KOPT-K1 (cell line): ENCODE data around the gene THSD7A.

Source experiments
- H3K27ac ChIP-seq: fragments of 200-600 bp; sonication (generic); 2 replicates; pipeline ENCODE4 v1.5.1; 2016; ENCODE audit warnings: antibody characterized with exemption, mild to moderate bottlenecking, low read depth, low read length; ENCODE audit not compliant: poor library complexity, severe bottlenecking
- H3K36me3 ChIP-seq: fragments of 200-600 bp; sonication (generic); 2 replicates; pipeline ENCODE4 v1.5.1; 2017; ENCODE audit warnings: antibody characterized with exemption, mild to moderate bottlenecking, low read length, moderate library complexity; ENCODE audit not compliant: insufficient read depth
- H3K9me3 ChIP-seq: fragments of 200-600 bp; sonication (generic); 2 replicates; pipeline ENCODE4 v1.5.1; 2017; ENCODE audit warnings: antibody characterized with exemption, low read length, mild to moderate bottlenecking; ENCODE audit not compliant: insufficient read depth, poor library complexity, severe bottlenecking

Gene THSD7A

GRCh38 chr7:11428877-11429581, 403.0 kb downstream of the THSD7A start:
- Histone ChIP-seq H3K27ac (no peak overlapping the region), H3K36me3 (no peaks in the 10 kb centered on the region), H3K9me3 (no peaks in the 10 kb centered on the region)

GRCh38 chr7:11427686-11428273, 404.2 kb downstream of the THSD7A start:
- Histone ChIP-seq H3K27ac (no peak overlapping the region), H3K9me3 (no peaks in the 10 kb centered on the region), H3K36me3 (no peaks in the 10 kb centered on the region)

- H3K9me3 ChIP-seq: peaks cover 11% of the 10 kb centered on the region
- H3K27ac ChIP-seq: no peak overlapping the region
- no peaks in the 10 kb centered on the region for H3K36me3 ChIP-seq
These were observed 408.0 kb downstream of the THSD7A start for GRCh38 chr7:11424006-11424405.

- Histone ChIP-seq H3K27ac (no peak overlapping the region), H3K9me3 (peaks cover 11% of the 10 kb centered on the region), H3K36me3 (no peaks in the 10 kb centered on the region)
These were observed 411.9 kb downstream of the THSD7A start for GRCh38 chr7:11420049-11420448.

- Histone ChIP-seq H3K9me3 (peaks cover 16% of the 10 kb centered on the region), H3K36me3 (no peaks in the 10 kb centered on the region), H3K27ac (no peak overlapping the region)
These were observed 415.1 kb downstream of the THSD7A start for GRCh38 chr7:11416641-11417458.

- Histone ChIP-seq H3K36me3 (no peaks in the 10 kb centered on the region), H3K27ac (no peak overlapping the region), H3K9me3 (peaks cover 5% of the 10 kb centered on the region)
These were observed 416.9 kb downstream of the THSD7A start for GRCh38 chr7:11415101-11415500.

- Histone ChIP-seq H3K36me3 (no peaks in the 10 kb centered on the region), H3K27ac (no peak overlapping the region), H3K9me3 (peaks cover 5% of the 10 kb centered on the region)
These were observed 418.1 kb downstream of the THSD7A start for GRCh38 chr7:11413901-11414300.

- no peak overlapping the region for H3K27ac ChIP-seq
- H3K9me3 ChIP-seq: peaks cover 5% of the 10 kb centered on the region
- H3K36me3 ChIP-seq: no peaks in the 10 kb centered on the region
These were observed 420.0 kb downstream of the THSD7A start for GRCh38 chr7:11412036-11412435.

GRCh38 chr7:11410656-11411644, 421.0 kb downstream of the THSD7A start:
- H3K9me3 ChIP-seq: peaks cover 5% of the 10 kb centered on the region
- H3K36me3 ChIP-seq: no peaks in the 10 kb centered on the region
- H3K27ac ChIP-seq: no peak overlapping the region

GRCh38 chr7:11404355-11404754, 427.6 kb downstream of the THSD7A start:
- H3K27ac ChIP-seq: no peak overlapping the region
- H3K36me3 ChIP-seq: no peaks in the 10 kb centered on the region
- no peaks in the 10 kb centered on the region for H3K9me3 ChIP-seq

- H3K27ac ChIP-seq: no peak overlapping the region
- no peaks in the 10 kb centered on the region for H3K9me3 ChIP-seq
- no peaks in the 10 kb centered on the region for H3K36me3 ChIP-seq
These were observed 428.2 kb downstream of the THSD7A start for GRCh38 chr7:11403781-11404180.

- Histone ChIP-seq H3K36me3 (no peaks in the 10 kb centered on the region), H3K9me3 (no peaks in the 10 kb centered on the region)
These were observed 437.6 kb downstream of the THSD7A start for GRCh38 chr7:11394438-11394837.

GRCh38 chr7:11379641-11380040, 452.4 kb downstream of the THSD7A start:
- no peaks in the 10 kb centered on the region for H3K9me3 ChIP-seq
- H3K36me3 ChIP-seq: no peaks in the 10 kb centered on the region
- no peak overlapping the region for H3K27ac ChIP-seq

More at GRCh38 chr7:11394438-11394837, 437.6 kb downstream of the THSD7A start:
- H3K27ac ChIP-seq: no peak overlapping the region

- Histone ChIP-seq H3K36me3 (no peaks in the 10 kb centered on the region), H3K27ac (no peak overlapping the region), H3K9me3 (no peaks in the 10 kb centered on the region)
These were observed 455.5 kb downstream of the THSD7A start for GRCh38 chr7:11376529-11376928.
